ENCODE results near the gene ZNF536. TPM values are rescaled to one million over a fixed set of nuclear protein-coding genes. Genes with fewer than 3 reads are reported as not detected.

Gene ZNF536
- total RNA-seq, 4 donors from 2014 or later: 1.00 to 7.1 (median 1.8) TPM

DNA sequence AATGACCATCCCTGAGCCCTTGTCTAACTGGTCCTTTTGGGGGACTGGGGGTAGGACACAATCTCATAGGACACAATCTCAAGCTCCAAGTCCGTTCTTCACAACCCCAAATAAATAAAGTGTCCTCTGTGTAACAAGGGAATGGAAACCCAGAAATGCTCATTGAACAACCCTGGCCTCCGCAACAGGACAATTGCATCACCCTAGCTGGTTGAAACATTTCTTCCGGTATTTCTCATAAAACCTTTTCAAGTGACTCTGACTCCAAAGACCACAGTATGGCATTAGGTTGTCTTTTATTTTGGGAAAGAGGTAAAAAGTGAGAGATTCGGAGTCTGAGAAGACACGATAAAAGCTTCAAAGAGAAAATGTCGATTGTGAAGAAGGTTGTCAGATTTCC is 186.6 kb downstream of the ZNF536 start:
- DNase-seq: no peak
- in situ Hi-C loops (cut with MboI; ENCODE audit: low pct_ligation_motif_present in 1 of 4, low pct_unique_long_range_greater_than_20kb in 1 of 4, low sequenced_read_pairs in 3 of 4): no loop called here
- no peaks in the 10 kb centered on the region for H3K27me3 ChIP-seq
- H3K4me3 ChIP-seq: no peak overlapping the region
- H3K36me3 ChIP-seq: no peaks in the 10 kb centered on the region
- intact Hi-C loops (cut with DNase I; ENCODE audit: low total_unique reads): no loop called here
- H3K4me1 ChIP-seq: no peaks in the 10 kb centered on the region
- no peak for TF ChIP-seq EP300 (IDR thresholded peaks at IDR 0.05; ENCODE audit: low read depth)
- TF ChIP-seq POLR2A (IDR thresholded peaks at IDR 0.05): no peak
- TF ChIP-seq, protein P1, sequence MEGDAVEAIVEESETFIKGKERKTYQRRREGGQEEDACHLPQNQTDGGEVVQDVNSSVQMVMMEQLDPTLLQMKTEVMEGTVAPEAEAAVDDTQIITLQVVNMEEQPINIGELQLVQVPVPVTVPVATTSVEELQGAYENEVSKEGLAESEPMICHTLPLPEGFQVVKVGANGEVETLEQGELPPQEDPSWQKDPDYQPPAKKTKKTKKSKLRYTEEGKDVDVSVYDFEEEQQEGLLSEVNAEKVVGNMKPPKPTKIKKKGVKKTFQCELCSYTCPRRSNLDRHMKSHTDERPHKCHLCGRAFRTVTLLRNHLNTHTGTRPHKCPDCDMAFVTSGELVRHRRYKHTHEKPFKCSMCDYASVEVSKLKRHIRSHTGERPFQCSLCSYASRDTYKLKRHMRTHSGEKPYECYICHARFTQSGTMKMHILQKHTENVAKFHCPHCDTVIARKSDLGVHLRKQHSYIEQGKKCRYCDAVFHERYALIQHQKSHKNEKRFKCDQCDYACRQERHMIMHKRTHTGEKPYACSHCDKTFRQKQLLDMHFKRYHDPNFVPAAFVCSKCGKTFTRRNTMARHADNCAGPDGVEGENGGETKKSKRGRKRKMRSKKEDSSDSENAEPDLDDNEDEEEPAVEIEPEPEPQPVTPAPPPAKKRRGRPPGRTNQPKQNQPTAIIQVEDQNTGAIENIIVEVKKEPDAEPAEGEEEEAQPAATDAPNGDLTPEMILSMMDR (IDR thresholded peaks at IDR 0.05): no peak
- no peak for TF ChIP-seq POLR2AphosphoS5 (IDR thresholded peaks at IDR 0.05)
- 85 to 88% methylated on average over 6 of the region's 6 CpGs for WGBS, 2 donors (ENCODE audit: low coverage in 1 of 2)
- no peak overlapping the region for H3K27ac ChIP-seq
- H3K9me3 ChIP-seq: no peaks in the 10 kb centered on the region

DNA sequence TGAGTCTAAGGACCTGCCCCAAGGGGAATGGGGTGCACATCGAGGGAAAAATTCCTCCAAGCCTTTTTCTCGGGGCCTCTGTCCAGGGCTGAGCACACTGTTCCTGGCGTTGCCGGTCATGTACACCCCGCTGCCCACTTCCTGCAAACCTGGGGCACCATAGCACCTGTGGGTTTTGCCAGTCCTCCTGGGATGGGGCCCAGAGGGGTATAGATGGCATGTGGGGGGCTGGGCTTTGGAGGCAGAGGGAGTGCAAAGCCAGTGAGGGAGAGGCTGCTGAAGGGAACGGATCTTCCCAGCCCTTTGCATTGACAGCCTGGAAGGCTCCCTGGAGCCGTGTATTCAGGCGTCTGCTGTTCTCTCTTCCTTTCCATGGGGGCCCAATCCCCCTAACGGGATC is 187.3 kb downstream of the ZNF536 start:
- H3K4me1 ChIP-seq: no peaks in the 10 kb centered on the region
- 84 to 100% methylated on average over 2 to 9 of the region's 9 CpGs for WGBS, 2 donors (ENCODE audit: low coverage in 1 of 2)
- H3K4me3 ChIP-seq: no peak overlapping the region
- in situ Hi-C loops (cut with MboI; ENCODE audit: low pct_ligation_motif_present in 1 of 4, low pct_unique_long_range_greater_than_20kb in 1 of 4, low sequenced_read_pairs in 3 of 4): no loop called here
- H3K27ac ChIP-seq: no peak overlapping the region
- TF ChIP-seq POLR2A (IDR thresholded peaks at IDR 0.05): no peak
- TF ChIP-seq POLR2AphosphoS5 (IDR thresholded peaks at IDR 0.05): no peak
- TF ChIP-seq, protein P1 (IDR thresholded peaks at IDR 0.05): no peak
- TF ChIP-seq EP300 (IDR thresholded peaks at IDR 0.05; ENCODE audit: low read depth): no peak
- intact Hi-C loops (cut with DNase I; ENCODE audit: low total_unique reads): no loop called here
- no peaks in the 10 kb centered on the region for H3K27me3 ChIP-seq
- H3K36me3 ChIP-seq: no peaks in the 10 kb centered on the region
- DNase-seq: no peak
- H3K9me3 ChIP-seq: no peaks in the 10 kb centered on the region

DNA sequence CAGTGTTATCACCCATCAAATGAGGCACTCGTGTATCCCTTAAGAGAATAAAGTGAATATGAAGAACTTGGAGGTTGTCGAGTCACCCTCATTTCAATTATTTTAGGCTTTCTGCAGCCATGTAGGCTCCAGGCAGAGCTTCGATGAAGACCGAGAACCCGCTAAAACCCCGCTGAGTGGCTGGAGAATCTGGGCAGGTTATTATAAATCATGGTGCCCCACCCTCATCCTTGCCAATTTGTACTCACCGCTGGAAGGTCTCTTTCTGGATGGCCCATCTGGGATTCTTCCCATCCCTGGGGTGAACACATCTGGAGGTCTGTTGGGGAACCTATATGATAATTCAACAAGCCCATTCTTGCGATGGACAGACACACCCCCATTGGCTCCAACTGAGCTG is 190.8 kb downstream of the ZNF536 start:
- H3K36me3 ChIP-seq: no peaks in the 10 kb centered on the region
- H3K4me3 ChIP-seq: no peak overlapping the region
- H3K27me3 ChIP-seq: no peaks in the 10 kb centered on the region
- TF ChIP-seq, protein P1 (IDR thresholded peaks at IDR 0.05): no peak
- TF ChIP-seq POLR2A (IDR thresholded peaks at IDR 0.05) (no peak), EP300 (IDR thresholded peaks at IDR 0.05; ENCODE audit: low read depth) (no peak), POLR2AphosphoS5 (IDR thresholded peaks at IDR 0.05) (no peak)
- H3K27ac ChIP-seq: no peak overlapping the region
- H3K4me1 ChIP-seq: no peaks in the 10 kb centered on the region
- in situ Hi-C loops (cut with MboI; ENCODE audit: low pct_ligation_motif_present in 1 of 4, low pct_unique_long_range_greater_than_20kb in 1 of 4, low sequenced_read_pairs in 3 of 4) (no loop called here), intact Hi-C loops (cut with DNase I; ENCODE audit: low total_unique reads) (no loop called here)
- WGBS, 2 donors (ENCODE audit: low coverage in 1 of 2): 85 to 89% methylated on average over 3 to 8 of the region's 8 CpGs
- DNase-seq: no peak
- no peaks in the 10 kb centered on the region for H3K9me3 ChIP-seq

DNA sequence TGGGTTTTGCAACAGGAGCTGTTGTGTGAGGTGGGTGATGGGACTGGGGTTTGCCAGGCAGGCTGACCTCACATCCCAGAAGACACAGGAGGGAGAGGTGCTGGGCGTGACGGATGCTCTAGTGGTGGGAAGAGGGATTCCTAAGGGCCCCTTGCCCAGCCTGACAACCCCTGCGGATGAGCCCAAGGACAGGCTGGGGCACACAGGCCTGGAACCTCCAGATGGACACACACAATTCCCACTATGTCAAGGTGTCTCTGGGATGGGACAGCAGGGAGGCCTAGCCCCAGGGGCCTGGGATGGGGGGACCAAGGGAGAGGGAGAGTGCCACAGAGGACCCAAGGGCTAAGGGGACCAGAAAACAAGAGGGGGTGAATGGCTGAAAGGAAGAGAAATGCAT is 191.5 kb downstream of the ZNF536 start:
- no peaks in the 10 kb centered on the region for H3K27me3 ChIP-seq
- no peak for DNase-seq
- H3K9me3 ChIP-seq: no peaks in the 10 kb centered on the region
- in situ Hi-C loops (cut with MboI; ENCODE audit: low pct_ligation_motif_present in 1 of 4, low pct_unique_long_range_greater_than_20kb in 1 of 4, low sequenced_read_pairs in 3 of 4) (no loop called here), intact Hi-C loops (cut with DNase I; ENCODE audit: low total_unique reads) (no loop called here)
- 59 to 100% methylated on average over 1 to 3 of the region's 3 CpGs for WGBS, 2 donors (ENCODE audit: low coverage in 1 of 2)
- H3K4me3 ChIP-seq: no peak overlapping the region
- H3K4me1 ChIP-seq: no peaks in the 10 kb centered on the region
- no peak for TF ChIP-seq EP300 (IDR thresholded peaks at IDR 0.05; ENCODE audit: low read depth)
- TF ChIP-seq, protein P1 (IDR thresholded peaks at IDR 0.05): no peak
- TF ChIP-seq POLR2AphosphoS5 (IDR thresholded peaks at IDR 0.05): no peak
- no peak for TF ChIP-seq POLR2A (IDR thresholded peaks at IDR 0.05)
- no peak overlapping the region for H3K27ac ChIP-seq
- no peaks in the 10 kb centered on the region for H3K36me3 ChIP-seq
